GM12878 (cell line): ENCODE data around the gene LYSMD2. TPM values are rescaled to one million over a fixed set of nuclear protein-coding genes. Genes with fewer than 3 reads are reported as not detected.

Experiments used
- ATAC-seq: fragments of 200-7000 bp; cut with Tn5 transposase; 3 replicates; pipeline ENCODE4 v1.9.1; 2020; ENCODE audit warnings: mild to moderate bottlenecking, moderate library complexity
- BruUV-seq: library from RNA; stranded (reverse); fragments of 400-500 nt; replicated peaks from 2 replicates; lab custom pipeline; 2021; lab: Mats Ljungman, UMichigan
- CTCF ChIA-PET: fragments of 300-600 bp; sonication (Branson Sonifier 250); formaldehyde crosslinking; extraction: SDS; loops from one replicate; lab custom pipeline; 2021; ENCODE audit warnings: inconsistent platforms; lab: Yijun Ruan, JAX
- POLR2A ChIA-PET: fragments of 350-600 bp; formaldehyde crosslinking; extraction: SDS; loops from one replicate; lab custom pipeline; 2021; ENCODE audit warnings: inconsistent platforms; lab: Charles Lee
- RAD21 ChIA-PET: fragments of 300-600 bp; sonication (Branson Sonifier 250); formaldehyde crosslinking; loops from one replicate; lab custom pipeline; 2023; ENCODE audit warnings: antibody characterized with exemption; ENCODE audit not compliant: unreplicated experiment; lab: Charles Lee
- SMC1A ChIA-PET: fragments of 300-600 bp; sonication (Branson Sonifier 250); formaldehyde crosslinking; loops from one replicate; lab custom pipeline; 2023; ENCODE audit not compliant: unreplicated experiment, uncharacterized antibody; lab: Charles Lee
- DNase-seq: peaks from one replicate; pipeline ENCODE4 v3.0.0-alpha.2; 2011; ENCODE audit warnings: low read depth, low spot score
- FAIRE-seq: peaks from 3 replicates; lab custom pipeline; 2011; peaks lifted over from hg19 to GRCh38; lab: Jason Lieb, UNC
- H2AFZ ChIP-seq: 2 replicates; pipeline ENCODE4 v1.6.0; 2011; ENCODE audit warnings: low read depth, low read length, control low read depth; ENCODE audit not compliant: control insufficient read depth
- H3K27ac ChIP-seq: 2 replicates; pipeline ENCODE4 v1.5.1; 2011; ENCODE audit warnings: control low read depth; ENCODE audit not compliant: control insufficient read depth, insufficient read depth
- H3K27me3 ChIP-seq, 2 experiments: replicated peaks in 1 of 2; 2 replicates each; pipeline versions ENCODE4 v1.6.0 to v1.6.1; 2011; ENCODE audit warnings: low read length in 1 of 2; ENCODE audit not compliant: control insufficient read depth in 2 of 2, insufficient read depth in 2 of 2
- H3K36me3 ChIP-seq, 2 experiments: 2 replicates each; pipeline ENCODE4 v1.5.1; 2011; ENCODE audit warnings: low read length in 1 of 2; ENCODE audit not compliant: control insufficient read depth in 2 of 2, insufficient read depth in 2 of 2
- H3K4me1 ChIP-seq: 2 replicates; pipeline ENCODE4 v1.6.1; 2011; ENCODE audit warnings: mild to moderate bottlenecking, low read length, moderate library complexity, mixed read lengths; ENCODE audit not compliant: control insufficient read depth, insufficient read depth
- H3K4me2 ChIP-seq: 2 replicates; pipeline ENCODE4 v1.6.0; 2011; ENCODE audit warnings: control low read depth; ENCODE audit not compliant: control insufficient read depth, insufficient read depth
- H3K4me3 ChIP-seq: fragments of 200-600 bp; sonication (generic); 2 replicates; pipeline ENCODE4 v1.5.1; 2016
- H3K79me2 ChIP-seq: 2 replicates; pipeline ENCODE4 v1.6.0; 2011; ENCODE audit warnings: low read length; ENCODE audit not compliant: control insufficient read depth, insufficient read depth
- H3K9ac ChIP-seq: 2 replicates; pipeline ENCODE4 v1.8.0; 2011; ENCODE audit warnings: low read length, control low read depth, mixed read lengths; ENCODE audit not compliant: control insufficient read depth, insufficient read depth
- H3K9me3 ChIP-seq: replicated peaks from 3 replicates; pipeline ENCODE4 v1.5.1; 2011; ENCODE audit warnings: mild to moderate bottlenecking, low read length; ENCODE audit not compliant: control insufficient read depth, insufficient read depth
- H4K20me1 ChIP-seq: 2 replicates; pipeline ENCODE4 v1.6.0; 2011; ENCODE audit not compliant: control insufficient read depth, insufficient read depth
- CHD2 ChIP-seq: IDR thresholded peaks from 2 replicates; pipeline ENCODE4 v1.6.1; 2011; ENCODE audit warnings: low read depth, low read length, improper control_type of control experiment, borderline replicate concordance
- CHD4 ChIP-seq: fragments of 200-600 bp; sonication (generic); IDR thresholded peaks from 2 replicates; pipeline ENCODE4 v1.6.1; 2016; ENCODE audit warnings: mild to moderate bottlenecking
- PAX8 ChIP-seq: fragments of 450-650 bp; IDR thresholded peaks from 2 replicates; pipeline ENCODE4 v1.6.1; 2017; ENCODE audit warnings: mild to moderate bottlenecking, moderate library complexity
- TAF1 ChIP-seq: IDR thresholded peaks from 2 replicates; pipeline ENCODE4 v1.6.1; 2011; ENCODE audit warnings: mild to moderate bottlenecking, low read depth, low read length, borderline replicate concordance
- ZBTB11 ChIP-seq: fragments of 450-650 bp; formaldehyde crosslinking; IDR thresholded peaks from 2 replicates; pipeline ENCODE4 v1.5.0; 2022; ENCODE audit warnings: mild to moderate bottlenecking, missing genetic modification characterization
- WGBS: methylation state at CpG from one replicate; pipeline ENCODE4 v1.1.6; 2016; ENCODE audit warnings: low lambda C conversion rate; ENCODE audit not compliant: insufficient replicate concordance, insufficient coverage; ENCODE audit errors: missing lambda C conversion rate; 5-methylcytosine and 5-hydroxymethylcytosine counted together
- in situ Hi-C: fragments of 300-500 bp; cut with MboI; formaldehyde crosslinking; loops from 9 replicates; pipeline ENCODE4 v1.14.3; 2018; ENCODE audit warnings: mixed read lengths
- intact Hi-C: fragments of 100-400 bp; cut with micrococcal nuclease; formaldehyde crosslinking; loops from one replicate; pipeline ENCODE4 v1.14.2; 2022; ENCODE audit not compliant: unreplicated experiment
- polyA plus RNA-seq, 11 experiments: library from polyadenylated mRNA; depleted of rRNA in 4 of 11; unstranded in 6 of 11; stranded (reverse) in 5 of 11; fragments of >200 nt; fragmentation: Nextera tagmentation in 4 of 11; fragmentation: Illumina TruSeq in 1 of 11; extraction: Ambion mirVana in 4 of 11; extraction: Trizol in 1 of 11; gene quantifications; 1 replicate in 1 of 11; 2 replicates in 10 of 11; pipeline versions ENCODE4 v1.2.1 to v1.2.3, GENCODE V29; 2011 to 2016; ENCODE audit warnings: inconsistent platforms in 2 of 11, missing spikeins in 2 of 11, low read depth in 1 of 11
- total RNA-seq, 4 experiments: library from RNA; depleted of rRNA in 3 of 4; stranded (reverse); fragments of >200 nt in 3 of 4; fragmentation: Illumina TruSeq in 1 of 4; extraction: Trizol in 1 of 4; gene quantifications; 2 replicates each; pipeline versions ENCODE4 v1.2.1 to v1.2.3, GENCODE V29; 2013 to 2021

Gene LYSMD2
- total and polyA plus RNA-seq, 10 of the 15 experiments (the other 5 are each of a cell fraction or from before 2014, with no cell fraction given) = 30.5 to 61.3 (median 45.4) TPM

DNA sequence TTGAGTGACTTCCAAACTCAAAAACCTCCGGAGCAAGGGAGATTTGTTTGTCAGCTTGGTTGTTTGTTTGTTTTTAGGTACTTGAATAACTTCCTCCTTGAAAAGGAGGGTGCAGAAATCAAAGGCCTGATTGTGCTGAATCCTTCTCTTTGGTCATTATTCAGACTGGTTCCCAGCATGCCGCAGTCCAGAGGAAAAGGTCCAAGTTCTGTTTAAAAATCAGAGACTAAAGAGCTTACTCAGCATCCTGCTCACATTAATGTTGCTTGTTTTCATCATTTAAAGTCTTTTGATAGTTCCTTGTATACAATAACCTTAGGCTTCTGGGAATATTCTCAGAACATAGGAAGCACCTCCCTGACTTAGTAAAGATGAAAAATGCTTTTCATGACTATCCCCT lies 57.1 kb downstream of the LYSMD2 start:
- Histone ChIP-seq H3K9me3 (no peaks in the 10 kb centered on the region), H3K4me2 (no peak overlapping the region), H3K4me1 (no peaks in the 10 kb centered on the region), H4K20me1 (no peaks in the 10 kb centered on the region), H3K36me3 (no peaks in the 10 kb centered on the region), H3K27me3 (peaks cover 0 to 3% of the 10 kb centered on the region in 2 experiments; a peak in 1 of 4 replicates), H3K79me2 (no peaks in the 10 kb centered on the region), H3K27ac (no peak overlapping the region), H2AFZ (no peak overlapping the region), H3K4me3 (no peak overlapping the region), H3K9ac (no peak overlapping the region)
- no peak for ATAC-seq
- intact Hi-C loops (loop anchor here (5.0 kb wide), 1 partner anchor 37 kb away; no protein-coding TSS in a partner anchor), in situ Hi-C loops (no loop called here)
- SMC1A ChIA-PET = interaction anchor here (1.3 to 2.3 kb wide), 3 partner anchors 10 to 97 kb away, joined by 4 to 7 read pairs (median 6); no protein-coding TSS in a partner anchor
- BruUV-seq = no TSS peak
- RAD21 ChIA-PET = interaction anchor here (1.2 kb wide), 1 partner anchor 96 kb away, joined by 3 read pairs; no protein-coding TSS in a partner anchor
- 30% methylated on average over 2 of the region's 2 CpGs for WGBS
- POLR2A ChIA-PET = no interaction called here
- no peak for FAIRE-seq
- CTCF ChIA-PET = interaction anchor here (1.0 kb wide), 1 partner anchor 9 kb away, joined by 3 read pairs; no protein-coding TSS in a partner anchor
- no peak for TF ChIP-seq ZBTB11
- no peak for TF ChIP-seq CHD4
- no peak for TF ChIP-seq PAX8
- no peak for TF ChIP-seq TAF1
- TF ChIP-seq CHD2 = no peak
- no peak for DNase-seq
